Activated CD4-positive, alpha-beta T cell treated with anti-CD3 and anti-CD28 coated beads, Interleukin-2, amount 50 U/mL, for 1 hour (primary cell): ENCODE results near the gene NLRP7.
"Not testable (repeated sequence)": the region's sequence is repeated elsewhere in the genome, so short reads cannot be mapped to it uniquely, and the experiment has no call there.

ENCODE experiments used
- DNase-seq: peaks from one replicate; pipeline ENCODE4 v3.0.0-alpha.2; 2020

NLRP7 gene

DNA sequence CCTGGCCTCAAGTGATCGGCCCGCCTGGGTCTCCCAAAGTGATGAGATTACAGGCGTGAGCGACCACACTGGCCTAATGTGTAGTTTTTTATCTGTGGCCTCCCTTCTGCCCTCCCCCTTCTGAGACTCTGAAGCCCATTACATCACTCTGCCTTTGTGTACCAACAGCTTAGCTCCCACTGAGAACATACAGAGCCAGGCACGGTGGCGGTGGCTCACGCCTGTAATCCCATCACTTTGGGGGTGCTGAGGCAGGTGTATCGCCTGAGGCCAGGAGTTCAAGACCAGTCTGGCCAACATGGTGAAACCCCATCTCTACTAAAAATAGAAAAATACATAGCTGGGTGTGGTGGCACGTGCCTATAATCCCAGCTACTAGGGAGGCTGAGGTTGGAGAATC lies 28.8 kb downstream of the NLRP7 start:
- no peak for DNase-seq

DNA sequence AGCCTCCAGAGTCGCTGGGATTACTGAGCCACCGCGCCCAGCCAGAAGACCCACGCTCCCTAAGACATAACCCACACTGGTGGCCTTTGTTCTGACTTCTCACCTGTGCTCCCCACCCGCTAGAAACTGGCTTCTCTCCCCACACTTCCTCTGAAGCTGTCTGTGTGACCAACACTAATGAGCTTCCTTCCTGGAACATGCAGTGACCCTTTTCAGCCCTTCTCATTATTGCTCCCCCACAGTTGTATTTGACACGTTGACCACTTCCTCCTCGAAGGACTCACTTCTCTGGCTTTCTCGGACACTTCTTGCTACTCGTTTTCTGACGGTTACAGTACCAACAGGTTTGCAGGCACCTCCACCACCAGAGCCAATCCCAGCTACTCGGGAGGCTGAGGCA lies 30.5 kb downstream of the NLRP7 start:
- no peak for DNase-seq

DNA sequence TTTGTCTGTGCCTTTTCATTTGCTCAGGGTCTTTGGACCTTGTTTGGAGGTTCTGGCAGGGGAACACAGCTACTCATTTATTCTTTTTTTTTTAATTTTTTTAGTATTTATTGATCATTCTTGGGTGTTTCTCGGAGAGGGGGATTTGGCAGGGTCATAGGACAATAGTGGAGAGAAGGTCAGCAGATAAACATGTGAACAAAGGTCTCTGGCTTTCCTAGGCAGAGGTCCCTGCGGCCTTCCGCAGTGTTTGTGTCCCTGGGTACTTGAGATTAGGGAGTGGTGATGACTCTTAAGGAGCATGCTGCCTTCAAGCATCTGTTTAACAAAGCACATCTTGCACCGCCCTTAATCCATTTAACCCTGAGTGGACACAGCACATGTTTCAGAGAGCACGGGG lies 39.4 kb downstream of the NLRP7 start:
- DNase-seq = not testable (repeated sequence)

DNA sequence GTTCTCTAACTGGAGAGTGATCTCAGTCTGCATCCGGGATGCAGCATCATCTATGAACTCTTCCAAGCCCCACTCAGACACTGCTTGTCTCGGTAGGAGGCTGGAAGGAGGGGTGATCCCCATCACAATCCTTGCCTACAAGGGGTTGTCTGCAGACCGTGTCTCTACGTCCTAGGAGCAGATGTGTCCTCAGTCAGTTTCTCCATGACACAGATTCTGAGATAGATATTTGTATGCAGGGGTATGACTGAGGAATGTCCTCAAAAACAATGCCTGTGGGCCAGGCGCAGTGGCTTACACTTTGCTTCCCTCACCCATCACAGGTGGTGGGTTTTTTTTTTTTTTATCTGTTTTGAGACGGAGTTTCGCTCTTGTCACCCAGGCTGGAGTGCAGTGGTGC lies 40.5 kb downstream of the NLRP7 start:
- DNase-seq = no peak

DNA sequence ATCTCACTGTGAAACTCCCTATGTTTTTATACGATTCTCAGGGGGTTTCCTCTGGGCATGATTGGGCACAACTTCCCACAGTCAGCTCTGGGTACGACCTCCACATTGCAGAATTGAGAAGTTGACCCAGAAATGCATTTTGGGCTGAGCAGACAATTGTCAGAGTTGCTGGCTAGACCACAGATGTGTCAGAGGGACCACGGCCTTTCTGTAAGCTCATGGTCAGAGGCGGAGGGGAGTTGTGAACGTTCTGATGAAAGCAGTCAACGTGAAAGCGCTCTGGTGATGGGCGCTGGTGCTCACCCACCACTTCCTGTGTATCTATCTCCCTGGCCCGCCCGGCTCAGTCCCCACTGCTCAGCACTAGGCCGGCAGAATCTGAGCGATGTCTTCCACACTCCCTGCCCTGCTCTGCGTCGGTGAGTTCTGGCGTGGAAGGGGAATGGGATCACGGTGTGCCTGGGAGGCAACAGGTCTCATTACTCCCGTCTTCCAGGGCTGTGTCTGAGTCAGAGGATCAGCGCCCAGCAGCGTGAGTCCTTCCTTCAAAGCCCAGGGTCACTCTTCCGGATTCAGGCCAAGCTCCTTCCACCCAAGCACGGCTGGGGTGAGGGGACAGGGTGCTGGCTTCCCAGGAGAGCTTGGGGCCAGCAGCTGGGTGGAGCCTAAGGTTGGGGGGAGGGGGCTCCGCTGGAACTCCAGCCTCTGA lies 41.4 kb downstream of the NLRP7 start, which contains the start of gene NCR1:
Gene NCR1, plus strand, starts transcription at position 346 of the 709 bp plus-strand sequence. Its CDS starts 40 bp downstream, at position 386.
- DNase-seq = no peak

DNA sequence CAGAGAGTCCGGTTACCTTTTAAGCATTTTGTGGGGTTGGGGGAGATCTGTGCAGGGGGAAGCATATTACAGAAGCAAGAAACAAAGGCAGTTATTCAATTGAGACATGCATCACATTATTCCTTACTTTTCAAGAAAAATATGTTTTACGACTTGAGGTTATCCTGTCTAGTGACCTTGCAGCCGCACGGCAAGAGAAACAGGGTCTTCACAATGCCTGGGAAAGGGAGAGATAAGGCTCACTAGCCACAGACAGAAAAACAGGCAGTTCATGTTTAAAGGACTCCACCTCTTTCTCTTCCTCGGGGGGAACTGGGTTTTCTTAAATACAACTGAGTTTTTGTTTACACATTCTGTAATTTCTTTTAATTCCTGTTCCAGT lies 41.9 kb downstream of the NLRP7 start:
- no peak for DNase-seq

DNA sequence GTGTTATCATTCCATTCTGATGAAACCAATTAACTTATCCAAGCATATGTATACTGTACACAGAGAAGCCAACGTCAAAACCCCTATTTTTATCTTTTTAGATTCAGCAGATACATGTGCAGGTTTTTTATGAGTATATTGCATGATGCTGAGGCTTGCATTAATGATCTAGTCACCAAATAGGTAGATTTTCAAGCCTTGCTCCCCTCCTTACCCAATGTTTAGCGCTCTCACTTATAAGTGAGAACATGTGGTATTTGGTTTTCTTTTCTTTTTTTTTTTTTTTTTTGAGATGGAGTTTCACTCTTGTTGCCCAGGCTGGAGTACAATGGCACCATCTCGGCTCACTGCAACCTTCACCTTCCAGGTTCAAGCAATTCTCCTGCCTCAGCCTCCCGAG lies 43.1 kb downstream of the NLRP7 start:
- DNase-seq = not testable (repeated sequence)

DNA sequence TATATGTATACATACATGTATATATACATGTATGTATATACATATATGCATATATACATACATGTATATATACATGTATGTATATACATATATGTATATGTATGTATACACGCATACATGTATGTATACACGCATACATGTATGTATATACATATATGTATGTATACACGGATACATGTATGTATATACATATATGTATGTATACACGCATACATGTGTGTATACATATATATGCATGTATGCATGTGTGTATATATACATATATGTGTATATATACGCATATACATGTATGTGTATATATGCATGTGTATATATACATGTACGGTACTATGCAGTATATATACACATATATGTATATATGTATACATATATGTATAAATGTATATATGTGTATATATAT lies 44.0 kb downstream of the NLRP7 start:
- DNase-seq = no peak

DNA sequence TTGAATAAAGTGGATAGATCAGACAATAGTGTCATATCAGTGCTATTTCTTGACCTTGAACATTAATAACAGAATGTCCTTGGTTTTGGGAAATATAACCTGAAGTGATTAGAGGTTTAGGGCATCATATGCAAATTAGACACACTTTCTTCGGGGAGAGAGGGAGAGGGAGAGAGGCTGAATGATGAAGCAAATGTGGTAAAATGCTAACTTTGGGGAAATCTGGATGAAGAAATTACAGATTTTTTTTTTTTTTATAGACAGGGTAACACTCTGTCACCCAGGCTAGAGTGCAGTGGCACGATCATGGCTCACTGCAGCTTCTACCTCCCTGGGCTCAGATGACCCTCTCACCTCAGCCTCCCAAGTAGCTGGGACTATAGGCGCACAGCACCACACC lies 45.3 kb downstream of the NLRP7 start:
- DNase-seq = no peak

DNA sequence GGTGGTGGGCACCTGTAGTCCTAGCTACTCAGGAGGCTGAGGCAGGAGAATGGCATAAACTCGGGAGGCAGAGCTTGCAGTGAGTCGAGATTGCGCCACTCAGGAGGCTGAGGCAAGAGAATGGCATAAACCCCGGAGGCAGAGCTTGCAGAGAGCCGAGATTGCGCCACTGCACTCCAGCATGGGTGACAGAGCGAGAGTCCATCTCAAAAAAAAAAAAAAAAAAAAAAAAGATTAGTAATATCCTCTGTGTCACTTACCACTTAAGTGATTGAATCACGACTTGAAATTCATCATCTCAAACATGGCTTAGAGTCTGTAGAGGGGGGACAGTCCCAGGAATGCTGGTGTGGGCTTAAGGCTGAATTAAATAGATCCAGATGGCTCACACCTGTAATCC lies 46.2 kb downstream of the NLRP7 start:
- DNase-seq = not testable (repeated sequence)

DNA sequence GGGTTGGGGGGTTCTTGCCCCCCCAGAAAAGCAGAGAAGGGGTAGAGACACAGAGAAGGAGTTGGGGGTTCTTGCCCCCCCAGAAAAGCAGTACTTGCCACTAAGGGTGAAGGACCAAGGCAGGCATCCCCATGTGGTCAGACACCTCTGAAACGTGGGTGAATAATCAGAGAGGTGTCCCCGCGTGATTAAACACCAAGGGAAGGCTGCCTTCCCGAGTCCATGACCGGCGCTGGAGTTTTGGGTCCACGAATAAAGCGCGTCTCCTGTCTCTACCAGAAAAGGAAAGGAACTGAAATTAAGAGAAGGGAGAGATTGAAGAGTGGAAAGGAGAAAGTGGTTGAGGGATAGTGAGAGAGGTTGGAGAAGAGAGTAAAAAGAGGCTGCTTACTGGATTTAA lies 47.7 kb downstream of the NLRP7 start:
- DNase-seq = not testable (repeated sequence)

DNA sequence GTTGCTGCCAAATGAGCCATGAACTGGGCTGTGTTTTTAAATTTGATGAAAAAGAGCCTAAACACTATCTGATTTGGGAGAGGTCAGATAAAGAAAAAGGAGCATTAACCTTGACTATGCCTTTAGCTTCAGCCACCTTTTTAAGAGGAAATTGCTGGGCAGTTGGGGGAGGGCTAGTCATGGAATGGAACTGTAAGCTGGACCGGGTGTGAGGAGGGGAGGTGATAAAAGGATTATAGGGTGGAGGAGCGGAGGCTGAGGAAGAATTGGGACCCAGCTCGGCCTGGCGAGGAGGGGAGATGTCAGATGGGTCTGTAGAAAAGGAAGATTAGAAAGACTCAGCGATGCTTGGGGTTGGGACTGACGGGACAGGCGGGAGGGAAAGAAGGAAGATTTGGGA lies 48.6 kb downstream of the NLRP7 start:
- DNase-seq = not testable (repeated sequence)

DNA sequence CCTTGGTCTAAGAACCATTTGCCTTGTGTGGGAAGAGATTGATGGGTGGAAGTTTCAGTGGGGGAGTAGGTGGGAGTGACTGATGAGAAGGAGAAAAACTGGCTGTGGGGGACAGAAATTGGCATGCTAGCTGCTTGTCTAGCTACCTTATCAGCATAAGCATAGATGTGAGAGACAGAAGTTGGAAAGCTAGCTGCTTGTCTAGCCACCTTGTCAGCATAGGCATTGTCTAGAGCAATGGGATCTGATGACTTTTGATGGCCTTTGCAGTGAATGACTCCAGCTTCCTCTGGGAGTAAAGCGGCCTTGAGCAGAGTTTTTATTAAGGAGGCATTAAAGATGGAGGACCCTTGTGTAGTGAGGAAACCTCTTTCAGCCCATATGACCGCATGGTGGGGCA lies 51.3 kb downstream of the NLRP7 start:
- no peak for DNase-seq

DNA sequence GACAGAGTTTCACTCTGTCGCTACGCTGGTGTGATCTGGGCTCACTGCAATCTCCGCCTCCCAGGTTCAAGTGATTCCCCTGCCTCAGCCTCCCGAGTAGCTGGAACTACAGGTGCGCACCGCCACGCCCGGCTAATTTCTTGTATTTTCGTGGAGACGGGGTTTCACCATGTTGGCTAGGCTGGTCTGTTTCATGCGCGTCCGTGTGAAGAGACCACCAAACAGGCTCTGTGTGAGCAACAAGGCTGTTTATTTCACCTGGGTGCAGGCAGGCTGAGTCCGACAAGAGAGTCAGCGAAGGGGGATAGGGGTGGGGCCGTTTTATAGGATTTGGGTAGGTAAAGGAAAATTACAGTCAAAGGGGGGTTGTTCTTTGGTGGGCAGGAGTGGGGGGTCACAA lies 53.2 kb downstream of the NLRP7 start:
- DNase-seq = not testable (repeated sequence)

DNA sequence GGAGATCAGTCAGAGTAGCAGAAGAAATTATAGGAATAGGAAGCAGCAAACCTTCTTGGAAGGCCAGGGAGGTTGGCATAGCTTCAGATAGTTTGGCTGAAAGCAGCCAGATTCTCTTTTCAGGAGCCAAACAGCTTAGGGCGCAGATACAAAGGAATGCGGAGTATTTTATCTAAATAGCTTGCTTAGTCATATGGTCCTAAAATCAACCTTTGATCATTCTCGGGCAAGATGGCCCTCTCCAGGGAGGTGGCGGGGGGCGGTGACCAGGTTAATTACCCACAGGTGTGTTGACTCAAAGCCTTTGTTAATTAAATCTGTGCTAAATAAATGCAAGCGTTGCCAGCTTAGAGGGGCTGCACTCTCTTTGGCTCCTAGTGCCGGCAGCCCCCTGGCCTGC lies 53.9 kb downstream of the NLRP7 start:
- no peak for DNase-seq

DNA sequence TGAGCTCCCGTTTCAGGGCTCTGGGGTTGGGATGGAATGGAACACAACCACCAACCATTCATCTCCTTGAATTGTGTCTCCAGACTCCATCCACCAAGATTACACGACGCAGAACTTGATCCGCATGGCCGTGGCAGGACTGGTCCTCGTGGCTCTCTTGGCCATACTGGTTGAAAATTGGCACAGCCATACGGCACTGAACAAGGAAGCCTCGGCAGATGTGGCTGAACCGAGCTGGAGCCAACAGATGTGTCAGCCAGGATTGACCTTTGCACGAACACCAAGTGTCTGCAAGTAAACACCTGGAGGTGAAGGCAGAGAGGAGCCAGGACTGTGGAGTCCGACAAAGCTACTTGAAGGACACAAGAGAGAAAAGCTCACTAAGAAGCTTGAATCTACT lies 57.8 kb downstream of the NLRP7 start:
- DNase-seq = no peak

DNA sequence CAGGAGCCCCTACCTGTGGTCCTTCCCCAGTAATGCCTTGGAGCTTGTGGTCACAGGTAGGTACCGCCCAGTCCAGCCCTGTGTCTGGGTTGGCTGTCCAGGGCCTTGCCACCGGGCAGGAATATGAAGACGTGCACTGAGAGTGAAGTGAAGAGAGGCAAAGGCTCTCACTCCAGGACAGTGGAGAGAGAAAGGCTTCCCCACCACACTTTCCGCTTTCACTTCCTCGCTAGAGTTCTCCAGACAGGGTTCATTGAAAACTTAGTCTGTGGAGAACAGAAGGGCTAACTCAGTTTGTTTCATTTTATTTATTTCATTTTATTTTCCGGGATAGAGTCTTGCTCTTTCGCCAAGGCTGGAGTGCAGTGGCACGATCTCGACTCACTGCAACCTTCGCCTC lies 59.1 kb downstream of the NLRP7 start:
- no peak for DNase-seq

DNA sequence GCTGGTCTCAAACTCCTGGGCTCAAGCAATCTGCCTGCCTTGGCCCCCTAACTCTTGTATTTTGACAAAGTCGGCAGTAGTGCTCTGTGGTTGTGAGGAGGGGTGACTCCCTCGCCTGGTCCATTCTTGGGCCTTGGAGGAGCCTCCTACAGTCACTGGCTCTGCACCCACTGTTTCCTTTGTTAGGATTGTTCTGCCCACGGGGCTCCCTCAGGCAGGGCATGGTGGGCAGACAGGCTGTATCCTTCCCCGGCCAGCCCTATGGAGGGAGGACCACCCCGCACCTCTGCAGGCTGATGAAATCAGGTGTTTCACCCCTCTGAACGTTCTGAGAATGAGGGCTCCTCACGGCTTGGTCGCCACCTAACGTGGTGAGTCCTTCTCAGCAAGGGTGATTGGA lies 64.1 kb downstream of the NLRP7 start:
- no peak for DNase-seq

DNA sequence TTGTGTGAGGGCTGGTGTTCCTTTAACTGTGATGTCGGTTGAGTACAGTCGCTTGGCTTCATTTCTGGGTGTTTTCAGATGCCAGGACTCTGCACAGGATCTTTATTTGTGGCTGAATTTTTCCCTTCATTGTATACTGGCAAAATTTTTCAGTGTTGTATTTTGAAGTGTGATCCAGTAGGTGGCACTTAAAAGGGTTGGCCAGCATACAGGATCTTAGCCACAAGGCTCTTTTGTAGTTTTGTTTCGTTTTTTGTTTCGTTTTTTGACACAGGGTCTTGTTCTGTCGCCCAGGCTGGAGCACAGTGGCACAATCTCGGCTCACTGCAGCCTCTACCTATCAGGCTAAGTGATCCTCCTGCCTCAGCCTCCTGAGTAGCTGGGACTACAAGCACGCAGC lies 64.6 kb downstream of the NLRP7 start:
- DNase-seq = no peak

DNA sequence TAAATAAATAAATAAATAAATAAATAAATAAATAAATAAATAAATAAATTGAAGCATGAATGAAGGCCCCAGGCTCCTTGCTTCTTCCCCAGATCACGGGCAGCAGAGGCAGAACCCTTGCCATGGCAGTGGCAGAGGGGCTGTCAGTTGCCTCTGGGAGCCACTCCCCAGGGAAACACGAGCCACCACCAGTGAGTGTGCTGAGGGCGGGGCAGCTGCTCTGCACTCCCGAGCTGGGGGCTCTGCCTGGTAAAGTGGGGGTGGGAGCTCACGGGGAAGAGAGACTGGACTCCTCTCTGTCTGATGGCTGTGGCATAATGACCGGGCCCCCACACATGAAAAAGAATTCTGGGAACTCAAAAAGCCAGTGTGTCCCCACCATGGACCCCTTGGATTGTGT lies 65.4 kb downstream of the NLRP7 start:
- no peak for DNase-seq

DNA sequence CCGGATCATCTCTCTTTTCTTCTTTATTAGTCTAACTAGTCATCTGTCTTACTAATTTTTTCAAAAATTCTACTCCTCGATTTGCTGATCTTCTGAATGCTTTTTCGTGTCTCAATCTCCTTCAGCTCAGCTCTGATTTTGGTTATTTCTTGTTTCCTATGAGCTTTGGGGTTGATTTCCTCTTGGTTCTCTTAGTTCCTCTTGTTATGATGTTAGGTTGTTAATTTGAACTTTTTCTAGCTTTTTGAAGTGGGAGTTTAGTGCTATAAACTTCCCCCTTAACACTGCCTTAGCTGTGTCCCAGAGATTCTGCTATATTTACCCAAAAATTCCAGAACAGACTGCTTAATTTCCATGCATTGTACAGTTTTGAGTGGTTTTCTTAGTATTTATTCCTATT lies 69.9 kb downstream of the NLRP7 start:
- no peak for DNase-seq

DNA sequence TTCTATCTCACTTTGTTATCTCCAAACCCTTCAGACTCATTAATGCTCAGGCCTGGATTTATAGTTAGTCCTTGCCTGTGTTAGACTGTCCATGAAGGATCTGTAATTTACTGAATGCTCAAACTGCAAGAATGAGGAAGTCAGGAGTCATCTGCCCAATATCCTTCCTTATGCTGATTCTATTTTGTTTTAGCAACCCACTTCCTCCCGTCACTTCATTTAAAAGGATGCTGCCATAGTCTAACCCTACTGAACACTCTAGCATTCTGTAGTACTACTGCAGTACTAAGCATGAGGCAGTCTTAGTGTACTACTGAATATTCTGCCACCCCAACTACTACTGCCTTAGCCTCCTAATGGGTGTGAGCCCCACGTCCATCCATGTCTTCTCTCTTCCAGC lies 71.8 kb downstream of the NLRP7 start:
- DNase-seq = no peak

DNA sequence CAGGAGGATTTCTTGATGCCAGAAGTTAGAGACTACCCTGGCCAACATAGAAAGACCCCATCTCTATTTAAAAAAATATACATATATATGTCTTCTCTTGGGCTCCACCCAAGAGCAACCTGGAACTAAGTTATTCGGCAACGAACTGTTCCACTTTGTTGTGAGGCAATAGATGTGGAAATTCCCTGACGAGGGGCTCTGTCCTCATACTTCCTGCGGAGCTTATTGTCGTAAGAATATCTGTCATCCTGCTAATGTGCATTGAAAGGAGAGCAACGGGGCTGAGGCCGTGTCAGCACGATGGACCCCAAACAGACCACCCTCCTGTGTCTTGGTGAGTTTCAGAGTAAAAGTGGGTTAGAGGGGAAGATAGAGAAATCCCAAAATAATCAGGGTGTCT lies 73.3 kb downstream of the NLRP7 start, which contains the start of gene FCAR:
Gene FCAR, plus strand, starts transcription at position 246 of the 400 bp plus-strand sequence. Its CDS starts 55 bp downstream, at position 301.
- no peak for DNase-seq
